A673 (cell line): ENCODE measurements around the gene HYAL3.
"Not testable (repeated sequence)": the region's sequence is repeated elsewhere in the genome, so short reads cannot be mapped to it uniquely, and the experiment has no call there.

ENCODE experiments used
- CTCF ChIP-seq: fragments of 300-800, 200-600 bp; sonication (generic); conservative IDR thresholded peaks from 2 replicates; pipeline ENCODE4 v1.5.1; 2017; ENCODE audit warnings: low read depth, mild to moderate bottlenecking, antibody characterized with exemption, low read length, moderate library complexity, mixed read lengths
- EZH2 ChIP-seq: fragments of 200-600 bp; sonication (generic); IDR thresholded peaks from 2 replicates; pipeline ENCODE4 v1.6.1; 2017; ENCODE audit warnings: borderline replicate concordance, low read depth, mild to moderate bottlenecking, mixed read lengths, antibody characterized with exemption, low read length; ENCODE audit not compliant: poor library complexity, severe bottlenecking

GRCh38 chr3:50312041-50312440, 12.8 kb upstream of the HYAL3 start:
- not testable (repeated sequence) for TF ChIP-seq CTCF, EZH2
